Hepatocyte (in vitro differentiated cells): Measurements from ENCODE around the gene NME9. TPM values are rescaled to one million over a fixed set of nuclear protein-coding genes. Genes with fewer than 3 reads are reported as not detected.

Experiments used
- DNase-seq: peaks from one replicate; pipeline ENCODE4 v3.0.0-alpha.2; 2016; ENCODE audit warnings: low spot score
- H2AFZ ChIP-seq: fragments of 200-600 bp; sonication (generic); 2 replicates; pipeline ENCODE4 v1.6.0; 2016; ENCODE audit warnings: antibody characterized with exemption, mild to moderate bottlenecking
- H3K27ac ChIP-seq: fragments of 200-600 bp; sonication (generic); 2 replicates; pipeline ENCODE4 v1.5.1; 2016; ENCODE audit warnings: mild to moderate bottlenecking
- H3K27me3 ChIP-seq: fragments of 200-600 bp; sonication (generic); 2 replicates; pipeline ENCODE4 v1.6.1; 2016
- H3K36me3 ChIP-seq: fragments of 200-600 bp; sonication (generic); replicated peaks from 2 replicates; pipeline ENCODE4 v1.5.1; 2016; ENCODE audit warnings: low read depth; ENCODE audit not compliant: insufficient read depth
- H3K4me1 ChIP-seq: fragments of 200-600 bp; sonication (generic); 2 replicates; pipeline ENCODE4 v1.5.1; 2016; ENCODE audit warnings: mild to moderate bottlenecking, moderate library complexity; ENCODE audit not compliant: insufficient read depth
- H3K4me2 ChIP-seq: fragments of 200-600 bp; sonication (generic); 2 replicates; pipeline ENCODE4 v1.6.0; 2016
- H3K4me3 ChIP-seq: fragments of 200-600 bp; sonication (generic); 2 replicates; pipeline ENCODE4 v1.5.1; 2016; ENCODE audit warnings: mild to moderate bottlenecking
- H3K79me2 ChIP-seq: fragments of 200-600 bp; sonication (generic); 2 replicates; pipeline ENCODE4 v1.6.0; 2017; ENCODE audit warnings: mild to moderate bottlenecking
- H3K9me2 ChIP-seq: fragments of 200-600 bp; sonication (generic); replicated peaks from 2 replicates; pipeline ENCODE4 v1.6.0; 2017; ENCODE audit warnings: mild to moderate bottlenecking; ENCODE audit not compliant: insufficient read depth
- H3K9me3 ChIP-seq: fragments of 200-600 bp; sonication (generic); 2 replicates; pipeline ENCODE4 v1.5.1; 2016; ENCODE audit warnings: low read depth, mild to moderate bottlenecking
- H4K20me1 ChIP-seq: fragments of 200-600 bp; sonication (generic); 2 replicates; pipeline ENCODE4 v1.6.0; 2016; ENCODE audit warnings: mild to moderate bottlenecking; ENCODE audit not compliant: insufficient read depth, poor library complexity, severe bottlenecking
- EZH2 ChIP-seq: fragments of 200-600 bp; sonication (generic); IDR thresholded peaks from 2 replicates; pipeline ENCODE4 v1.6.1; 2016; ENCODE audit warnings: antibody characterized with exemption, mild to moderate bottlenecking, borderline replicate concordance
- EZH2phosphoT487 ChIP-seq: fragments of 200-600 bp; sonication (generic); IDR thresholded peaks from one replicate; pipeline ENCODE4 v1.6.1; 2018; ENCODE audit warnings: antibody characterized with exemption, mild to moderate bottlenecking, low read depth, moderate library complexity; ENCODE audit not compliant: unreplicated experiment, severe bottlenecking
- WGBS: methylation state at CpG from one replicate; pipeline ENCODE4 v1.1.6; 2016; ENCODE audit warnings: low lambda C conversion rate; ENCODE audit errors: missing lambda C conversion rate; 5-methylcytosine and 5-hydroxymethylcytosine counted together
- polyA plus RNA-seq: library from polyadenylated mRNA; unstranded; fragments of >200 nt; fragmentation: Nextera tagmentation; extraction: Ambion mirVana; gene quantifications from 2 replicates; pipeline ENCODE4 v1.2.1, GENCODE V29; 2016
- total RNA-seq: library from RNA; depleted of rRNA; stranded (reverse); fragments of >200 nt; gene quantifications from 2 replicates; pipeline ENCODE4 v1.2.3, GENCODE V29; 2014
- TF ChIP-seq, protein P1 (sequence below): fragments of 200-600 bp; sonication (generic); IDR thresholded peaks from 2 replicates; pipeline ENCODE4 v1.5.1; 2016; ENCODE audit warnings: antibody characterized with exemption, mild to moderate bottlenecking; ENCODE audit not compliant: poor library complexity

Gene NME9, protein sequence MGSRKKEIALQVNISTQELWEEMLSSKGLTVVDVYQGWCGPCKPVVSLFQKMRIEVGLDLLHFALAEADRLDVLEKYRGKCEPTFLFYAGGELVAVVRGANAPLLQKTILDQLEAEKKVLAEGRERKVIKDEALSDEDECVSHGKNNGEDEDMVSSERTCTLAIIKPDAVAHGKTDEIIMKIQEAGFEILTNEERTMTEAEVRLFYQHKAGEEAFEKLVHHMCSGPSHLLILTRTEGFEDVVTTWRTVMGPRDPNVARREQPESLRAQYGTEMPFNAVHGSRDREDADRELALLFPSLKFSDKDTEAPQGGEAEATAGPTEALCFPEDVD
- not detected in 2 replicates for total RNA-seq
- 0.85 and 1.0 TPM in 2 replicates for polyA plus RNA-seq

DNA sequence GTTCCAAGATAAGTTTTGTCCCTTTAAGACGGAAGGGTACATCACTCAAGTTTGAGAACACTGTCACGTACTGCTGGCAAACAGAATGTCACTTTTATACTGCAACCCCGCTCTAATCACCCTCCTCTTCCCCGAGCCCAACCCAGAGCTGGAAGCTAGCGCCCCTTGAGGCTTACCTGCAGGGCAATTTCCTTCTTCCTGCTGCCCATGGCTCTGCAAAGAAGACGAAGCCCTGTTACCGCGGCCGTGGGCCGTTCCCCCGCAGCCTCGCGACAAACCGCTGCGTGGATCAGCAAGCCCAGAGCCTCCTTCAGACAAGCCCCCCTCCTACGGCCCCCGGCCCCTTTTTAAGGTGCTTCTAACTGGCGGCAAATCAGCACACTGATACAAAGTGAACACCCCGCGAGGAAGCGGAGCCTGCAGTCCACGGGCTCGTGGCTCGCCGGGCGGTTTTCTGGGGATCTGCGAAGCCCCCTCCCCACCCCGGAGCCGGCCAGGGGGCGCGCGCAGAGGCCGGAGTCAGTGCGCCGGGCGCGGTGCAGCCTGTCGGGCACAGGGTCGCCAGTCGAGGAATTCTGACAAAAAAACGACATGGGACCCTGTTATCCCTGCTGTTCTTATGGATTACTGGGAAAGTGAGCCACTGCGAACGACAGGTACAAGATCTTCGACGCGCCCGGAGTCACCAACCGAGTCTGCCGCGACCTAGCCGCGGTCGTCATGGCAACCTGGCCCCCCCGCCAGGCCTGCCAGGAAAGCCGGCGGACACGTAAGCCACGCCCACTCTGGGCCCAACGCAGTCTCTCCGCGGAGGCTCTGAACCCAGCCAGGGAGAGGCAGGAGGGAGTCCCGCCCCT, at the start of gene NME9:
Gene NME9 (minus strand): TSS at position 725 of the 857 bp plus-strand sequence. CDS start 516 bp downstream, at position 209.
- no peaks in the 10 kb centered on the region for H3K36me3 ChIP-seq
- TF ChIP-seq EZH2 (no peak), EZH2phosphoT487 (no peak)
- TF ChIP-seq, protein P1, sequence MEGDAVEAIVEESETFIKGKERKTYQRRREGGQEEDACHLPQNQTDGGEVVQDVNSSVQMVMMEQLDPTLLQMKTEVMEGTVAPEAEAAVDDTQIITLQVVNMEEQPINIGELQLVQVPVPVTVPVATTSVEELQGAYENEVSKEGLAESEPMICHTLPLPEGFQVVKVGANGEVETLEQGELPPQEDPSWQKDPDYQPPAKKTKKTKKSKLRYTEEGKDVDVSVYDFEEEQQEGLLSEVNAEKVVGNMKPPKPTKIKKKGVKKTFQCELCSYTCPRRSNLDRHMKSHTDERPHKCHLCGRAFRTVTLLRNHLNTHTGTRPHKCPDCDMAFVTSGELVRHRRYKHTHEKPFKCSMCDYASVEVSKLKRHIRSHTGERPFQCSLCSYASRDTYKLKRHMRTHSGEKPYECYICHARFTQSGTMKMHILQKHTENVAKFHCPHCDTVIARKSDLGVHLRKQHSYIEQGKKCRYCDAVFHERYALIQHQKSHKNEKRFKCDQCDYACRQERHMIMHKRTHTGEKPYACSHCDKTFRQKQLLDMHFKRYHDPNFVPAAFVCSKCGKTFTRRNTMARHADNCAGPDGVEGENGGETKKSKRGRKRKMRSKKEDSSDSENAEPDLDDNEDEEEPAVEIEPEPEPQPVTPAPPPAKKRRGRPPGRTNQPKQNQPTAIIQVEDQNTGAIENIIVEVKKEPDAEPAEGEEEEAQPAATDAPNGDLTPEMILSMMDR: peak; percentile 57
- WGBS: under 1% methylated on average over 58 of the region's 62 CpGs
- H3K27me3 ChIP-seq: no peaks in the 10 kb centered on the region
- DNase-seq: peak; percentile 95
- H3K79me2 ChIP-seq: no peaks in the 10 kb centered on the region
- H3K27ac ChIP-seq: no peak within 1 kb of the TSS
- H3K9me2 ChIP-seq: no peaks in the 10 kb centered on the region
- peak within 1 kb of the TSS; percentile 97 for H3K4me2 ChIP-seq
- H2AFZ ChIP-seq: peak within 1 kb of the TSS; percentile 89
- peaks cover 6% of the 10 kb centered on the region for H3K4me1 ChIP-seq
- no peaks in the 10 kb centered on the region for H3K9me3 ChIP-seq
- H3K4me3 ChIP-seq: peak within 1 kb of the TSS; percentile 59
- H4K20me1 ChIP-seq: no peaks in the 10 kb centered on the region

DNA sequence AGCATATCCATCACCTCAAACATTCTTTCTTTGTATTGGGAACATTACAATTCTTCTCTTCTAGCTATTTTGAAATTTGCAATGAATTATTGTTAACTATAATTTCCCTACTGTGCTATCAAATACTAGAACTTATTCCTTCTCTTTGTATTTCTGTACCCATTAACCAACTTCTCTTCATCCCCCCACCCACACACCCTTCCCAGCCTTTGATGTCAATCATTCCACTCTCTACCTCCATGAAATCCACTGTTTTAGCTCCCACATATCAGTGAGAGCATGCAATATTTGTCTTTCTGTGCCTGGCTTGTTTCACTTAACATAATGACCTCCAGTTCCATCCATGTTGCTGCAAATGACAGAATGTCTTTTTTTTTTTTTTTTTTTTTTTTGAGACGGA, 49.3 kb upstream of the NME9 start:
- H4K20me1 ChIP-seq: no peaks in the 10 kb centered on the region
- H3K27ac ChIP-seq: no peak overlapping the region
- no peak for TF ChIP-seq EZH2phosphoT487
- TF ChIP-seq EZH2: no peak
- TF ChIP-seq, protein P1: no peak
- no peak for DNase-seq
- no peak overlapping the region for H3K4me3 ChIP-seq
- no peaks in the 10 kb centered on the region for H3K27me3 ChIP-seq
- WGBS: 78% methylated on average over 1 of the region's 1 CpG
- H3K9me2 ChIP-seq: no peaks in the 10 kb centered on the region
- no peak overlapping the region for H2AFZ ChIP-seq
- H3K9me3 ChIP-seq: no peaks in the 10 kb centered on the region
- H3K4me1 ChIP-seq: peaks cover 3% of the 10 kb centered on the region
- H3K36me3 ChIP-seq: no peaks in the 10 kb centered on the region
- no peak overlapping the region for H3K4me2 ChIP-seq
- no peaks in the 10 kb centered on the region for H3K79me2 ChIP-seq

DNA sequence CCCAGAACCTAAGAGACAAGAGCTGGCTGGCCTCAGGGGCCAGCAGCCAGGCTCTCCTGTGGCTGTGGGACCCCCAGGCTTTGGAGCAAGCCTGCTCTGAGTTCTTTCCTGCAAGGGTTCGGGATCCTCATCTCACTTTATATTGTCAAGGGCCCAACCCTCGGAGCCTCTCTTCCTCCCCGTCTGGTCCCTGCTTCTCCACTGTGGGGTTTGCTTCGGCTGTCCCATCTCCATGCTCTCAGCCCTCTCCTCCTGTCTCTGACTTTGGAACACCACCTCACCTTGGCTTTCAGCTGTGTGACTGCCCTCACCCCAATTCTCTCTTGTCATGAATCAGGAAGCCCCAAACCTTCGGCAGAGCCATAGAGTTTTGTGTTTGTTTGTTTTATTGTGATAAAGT, 48.7 kb upstream of the NME9 start:
- Histone ChIP-seq H3K36me3 (no peaks in the 10 kb centered on the region), H3K9me2 (no peaks in the 10 kb centered on the region), H3K9me3 (no peaks in the 10 kb centered on the region), H3K4me2 (no peak overlapping the region), H4K20me1 (no peaks in the 10 kb centered on the region), H3K27ac (no peak overlapping the region), H3K79me2 (no peaks in the 10 kb centered on the region), H2AFZ (no peak overlapping the region), H3K27me3 (no peaks in the 10 kb centered on the region), H3K4me1 (peaks cover 3% of the 10 kb centered on the region), H3K4me3 (no peak overlapping the region)
- 90% methylated on average over 5 of the region's 5 CpGs for WGBS
- DNase-seq: no peak
- TF ChIP-seq, protein P1: no peak
- no peak for TF ChIP-seq EZH2
- no peak for TF ChIP-seq EZH2phosphoT487
